ENCODE data around the gene AGPAT3.

AGPAT3 gene

DNA sequence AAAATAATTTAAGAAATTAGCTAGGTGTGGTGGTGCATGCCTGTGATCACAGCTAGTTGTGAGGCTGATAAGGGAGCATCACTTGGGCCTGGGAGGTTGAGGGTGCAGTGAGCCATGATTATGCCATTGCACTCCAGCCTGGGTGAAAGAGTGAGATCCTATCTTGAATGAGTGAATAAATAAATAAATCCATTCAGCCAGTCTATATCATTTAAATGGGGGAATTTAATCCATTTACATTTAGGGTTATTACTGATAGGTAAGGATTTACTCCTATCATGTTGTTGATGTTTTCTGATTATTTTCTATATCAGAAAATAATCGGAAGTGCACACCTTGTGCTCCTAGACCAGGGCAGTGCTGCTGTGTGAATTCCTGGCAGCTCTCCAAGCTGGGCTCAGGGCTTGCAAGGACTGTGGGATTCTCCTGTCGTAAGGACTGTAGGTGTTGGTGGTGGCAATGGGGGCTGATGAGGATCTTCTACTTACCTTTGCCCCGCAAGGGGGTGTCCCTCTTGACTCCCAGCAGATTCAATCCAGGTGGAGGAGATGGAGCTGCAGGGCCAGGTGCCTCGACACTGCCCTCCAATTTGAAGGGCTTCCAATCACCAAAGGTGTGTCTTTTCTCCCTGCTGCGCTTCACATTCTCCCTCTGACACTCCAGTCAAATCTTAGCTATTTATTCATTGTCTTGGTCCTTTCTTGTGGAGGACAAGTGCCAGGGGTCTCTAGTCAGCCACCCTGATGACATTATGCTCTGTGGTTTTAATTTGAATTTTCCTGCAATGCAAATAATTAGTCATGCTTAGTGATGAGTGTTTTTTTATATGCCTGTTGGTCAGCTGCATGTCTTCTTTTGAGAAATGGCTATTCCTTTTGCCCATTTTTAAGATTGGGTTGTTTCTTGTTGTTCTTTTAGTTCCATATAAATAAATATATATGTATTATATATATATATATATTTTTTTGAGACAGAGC is 133.0 kb downstream of the AGPAT3 start:
- DNase-seq (ENCODE audit: low read depth) = no peak

DNA sequence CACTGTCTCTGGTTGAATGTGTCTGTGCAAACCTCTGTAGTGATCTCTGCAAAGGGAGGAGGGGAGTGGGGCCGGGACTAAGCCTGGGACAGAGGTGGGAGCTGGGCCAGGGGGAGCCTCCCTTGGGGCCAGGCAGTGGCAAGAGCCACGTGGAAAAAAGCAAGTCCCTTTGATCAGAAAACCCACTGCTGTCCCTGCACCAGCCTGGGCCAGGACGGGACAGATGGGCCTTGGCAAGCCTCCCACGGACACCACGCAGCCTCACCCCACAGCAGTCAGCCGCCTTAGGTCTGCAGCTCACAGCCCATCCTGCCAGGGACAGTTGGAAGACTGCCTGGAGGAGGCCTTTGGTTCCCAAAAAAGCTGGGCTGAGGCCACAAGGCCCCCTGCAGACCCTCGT is 135.3 kb downstream of the AGPAT3 start:
- DNase-seq (ENCODE audit: low read depth) = no peak

DNA sequence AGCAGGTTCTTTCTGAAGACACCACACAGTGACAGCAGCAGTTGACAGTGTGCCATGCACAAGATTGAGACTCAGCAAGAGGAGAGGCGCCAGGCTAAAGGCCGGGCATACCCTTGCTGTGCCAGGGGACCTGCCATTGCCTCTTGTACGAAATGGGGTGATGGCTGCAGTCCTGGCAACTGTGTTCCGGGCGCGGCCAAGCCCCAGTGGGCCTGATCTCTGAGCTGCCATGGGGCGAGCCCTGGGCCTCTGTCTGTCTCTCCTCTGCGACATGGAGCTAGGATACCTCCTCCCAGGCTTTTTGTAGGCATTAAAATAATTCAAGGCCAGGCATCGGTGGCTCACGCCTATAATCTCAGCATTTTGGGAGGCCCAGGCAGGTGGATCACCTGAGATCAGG is 137.5 kb downstream of the AGPAT3 start:
- DNase-seq (ENCODE audit: low read depth) = no peak

DNA sequence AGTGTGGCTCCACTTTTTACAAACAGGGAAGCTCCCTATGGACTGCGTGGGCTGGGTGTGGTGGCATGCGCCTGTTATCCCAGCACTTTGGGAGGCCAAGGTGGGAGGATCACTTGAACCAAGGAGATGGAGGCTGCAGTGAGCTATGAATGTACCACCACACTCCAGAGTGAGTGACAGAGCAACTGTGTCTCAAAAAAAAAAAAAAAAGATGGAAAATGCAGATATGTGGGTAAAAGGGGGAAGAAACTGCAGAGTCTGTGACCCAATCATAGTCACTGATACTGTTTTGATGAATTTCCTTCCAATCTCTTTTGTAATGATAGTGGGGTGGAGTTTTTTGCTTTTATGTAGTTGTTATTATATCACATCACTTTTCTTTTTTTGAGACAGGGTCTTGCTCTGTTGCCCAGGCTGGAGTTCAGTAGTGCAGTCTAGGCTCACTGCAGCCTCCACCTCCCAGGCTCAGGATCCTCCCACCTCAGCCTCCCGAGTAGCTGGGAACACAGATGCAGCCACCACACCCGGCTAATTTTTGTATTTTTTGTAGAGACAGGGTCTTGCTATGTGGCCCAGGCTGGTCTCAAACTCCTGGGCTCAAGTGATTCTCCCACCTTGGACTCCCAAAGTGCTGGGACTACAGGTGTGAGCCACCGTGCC is 138.4 kb downstream of the AGPAT3 start:
- no peak for DNase-seq (ENCODE audit: low read depth)

DNA sequence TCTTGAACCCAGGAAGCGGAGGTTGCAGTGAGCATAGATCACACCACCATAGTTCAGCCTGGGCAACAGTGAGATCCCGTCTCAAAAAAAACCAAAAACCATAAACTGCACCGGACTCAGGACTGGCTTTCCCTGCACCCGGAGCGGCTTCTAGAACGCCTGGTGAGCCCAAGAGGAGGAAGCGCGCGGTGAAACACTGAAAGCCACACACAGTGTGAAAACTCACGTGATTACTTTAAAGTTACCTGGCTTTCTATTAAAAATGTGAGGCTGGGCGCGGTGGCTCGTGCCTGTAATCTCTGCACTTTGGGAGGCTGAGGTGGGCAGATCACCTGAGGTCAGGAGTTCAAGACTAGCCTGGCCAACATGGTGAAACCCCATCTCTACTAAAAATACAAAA is 140.0 kb downstream of the AGPAT3 start:
- DNase-seq (ENCODE audit: low read depth) = no peak

DNA sequence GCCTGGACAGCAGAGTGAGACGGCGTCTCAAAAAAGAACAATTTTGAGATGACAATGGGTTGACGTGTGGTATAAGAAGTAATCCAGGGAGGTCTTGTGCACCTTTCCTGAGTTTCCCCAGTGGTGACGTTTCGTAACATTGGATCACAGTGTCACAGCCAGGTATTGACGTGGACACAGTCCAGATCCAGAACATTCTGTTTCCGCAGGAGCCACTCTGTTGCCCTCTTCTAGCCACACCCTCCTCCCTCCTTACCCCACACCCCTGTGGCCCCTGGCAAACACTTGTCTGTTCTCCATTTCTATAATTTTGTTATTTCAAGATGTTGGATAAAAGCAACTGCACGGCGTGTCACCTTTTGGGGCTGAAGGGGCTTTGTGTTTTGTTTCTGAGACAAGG is 140.6 kb downstream of the AGPAT3 start:
- no peak for DNase-seq (ENCODE audit: low read depth)

DNA sequence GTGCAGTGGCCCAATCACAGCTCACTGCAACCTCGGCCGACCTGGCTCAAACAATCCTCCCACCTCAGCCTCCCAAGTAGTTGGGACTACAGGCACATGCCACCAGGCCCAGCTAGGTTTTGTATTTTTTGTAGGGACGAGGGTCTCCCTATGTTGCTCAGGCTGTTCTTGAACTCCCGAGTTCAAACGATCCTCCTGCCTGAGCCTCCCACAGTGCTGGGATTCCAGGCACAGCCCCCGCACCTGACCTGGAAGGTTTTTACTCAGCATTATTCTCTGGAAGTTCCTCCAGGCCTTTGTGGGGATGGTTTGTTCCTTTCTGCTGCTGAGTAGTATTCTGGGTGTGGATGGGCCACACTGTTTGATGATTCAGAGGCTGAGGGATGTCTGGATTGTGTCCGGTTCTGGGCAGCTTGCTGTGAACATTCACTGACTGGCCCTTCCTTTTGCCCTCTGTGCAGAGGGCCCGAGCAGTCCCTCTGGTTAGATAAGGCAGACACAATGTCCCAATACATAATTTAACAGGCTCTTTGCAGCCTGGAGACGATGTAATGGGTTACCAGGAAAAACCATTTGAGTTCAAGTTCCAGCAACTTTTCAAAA is 141.1 kb downstream of the AGPAT3 start:
- no peak for DNase-seq (ENCODE audit: low read depth)

DNA sequence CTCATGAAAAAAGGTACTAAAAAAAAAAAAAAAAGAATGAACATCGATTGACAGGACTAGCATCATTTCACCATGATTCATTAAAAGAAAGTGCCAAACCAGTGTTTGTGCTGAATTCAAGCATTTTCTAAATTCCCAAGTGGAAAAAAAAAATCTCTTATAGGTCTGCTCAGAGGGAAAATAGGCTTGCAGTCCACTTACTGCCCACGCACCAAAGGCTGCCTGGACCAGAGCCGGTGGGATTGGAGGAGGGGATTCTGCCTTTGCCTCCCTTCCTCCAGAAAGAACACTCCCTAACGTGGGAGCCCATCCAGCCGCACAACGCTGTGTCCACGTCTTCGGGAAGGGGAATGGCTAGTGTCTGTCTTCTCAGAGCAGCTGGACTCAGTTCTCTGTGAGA is 141.6 kb downstream of the AGPAT3 start:
- no peak for DNase-seq (ENCODE audit: low read depth)

DNA sequence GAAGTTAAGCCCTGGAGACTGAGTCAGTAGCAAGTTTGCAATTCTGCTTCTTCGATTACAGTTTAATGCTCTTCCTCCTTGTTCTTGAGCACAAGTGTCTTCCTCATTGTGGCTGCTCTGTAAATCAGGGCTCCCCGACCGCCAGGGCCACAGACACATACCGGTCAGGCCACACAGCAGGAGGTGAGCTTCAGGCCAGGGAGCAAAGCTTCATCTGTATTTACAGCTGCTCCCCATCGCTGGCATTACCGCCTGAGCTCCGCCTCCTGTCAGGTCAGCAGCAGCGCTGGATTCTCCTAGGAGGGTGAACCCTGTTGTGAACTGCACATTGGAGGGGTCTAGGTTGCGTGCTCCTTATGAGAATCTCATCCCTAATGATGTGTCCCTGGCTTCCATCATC is 145.4 kb downstream of the AGPAT3 start:
- no peak for DNase-seq (ENCODE audit: low read depth)

DNA sequence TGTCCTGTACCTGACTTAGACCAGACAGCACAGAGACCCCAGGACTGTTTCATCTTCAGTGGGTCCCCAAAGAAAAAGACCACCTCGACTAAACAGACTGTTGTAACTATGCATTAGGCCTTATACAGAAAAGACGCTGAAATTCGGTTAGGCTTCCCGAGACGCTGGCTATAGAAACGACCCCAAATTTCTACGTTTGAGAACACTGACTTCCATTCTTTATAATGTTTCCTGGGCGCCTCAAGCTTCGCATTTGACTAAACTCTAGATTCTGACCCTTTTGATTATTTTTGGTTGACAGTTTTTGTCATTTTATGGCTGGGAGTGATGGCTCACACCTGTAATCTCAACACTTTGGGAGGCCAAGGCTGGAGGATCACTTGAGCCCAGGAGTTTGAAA is 146.1 kb downstream of the AGPAT3 start:
- no peak for DNase-seq (ENCODE audit: low read depth)

DNA sequence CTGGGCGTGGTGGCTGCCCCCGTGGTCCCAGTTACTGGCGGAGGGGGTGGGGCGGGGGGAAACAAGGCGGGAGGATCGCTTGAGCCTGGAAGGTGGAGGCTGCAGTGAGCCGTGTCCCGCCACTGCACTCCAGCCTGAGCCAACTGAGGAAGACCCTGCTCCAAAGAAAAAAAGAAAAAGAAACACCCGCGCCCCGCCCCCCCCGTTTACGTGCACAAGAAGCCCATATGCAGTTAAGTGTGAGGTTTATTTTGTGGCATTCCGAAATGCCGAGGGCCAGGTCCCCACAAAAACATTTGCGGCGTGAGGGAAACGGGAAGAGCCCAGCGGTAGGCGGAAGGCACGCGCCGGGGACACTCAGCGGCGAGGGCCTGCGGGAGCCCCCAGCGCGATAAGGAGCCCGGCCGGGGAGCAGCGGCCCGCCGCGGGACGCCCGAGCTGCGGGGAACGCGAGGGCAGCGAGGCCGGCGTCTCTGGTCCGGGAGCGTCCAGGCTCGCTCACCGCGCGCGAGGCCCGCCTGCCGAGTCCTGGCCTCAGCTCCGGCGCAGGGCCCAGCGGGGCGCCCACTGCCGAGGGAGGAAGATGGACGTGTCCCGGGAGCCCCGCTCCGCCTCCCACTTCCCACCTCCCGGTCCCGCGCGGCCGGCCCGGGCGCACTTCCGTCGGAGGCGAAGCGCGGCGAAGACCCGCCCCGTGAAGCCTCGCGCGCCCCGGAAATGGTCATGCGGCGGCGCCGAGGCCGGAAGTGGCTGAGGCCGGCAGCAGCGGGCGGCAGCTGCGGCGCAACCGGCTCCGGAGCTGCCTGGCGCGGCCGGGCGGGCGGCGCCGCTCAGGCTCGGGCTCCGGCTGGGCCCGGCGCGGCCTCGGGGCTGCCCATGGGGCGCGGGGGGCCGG is 146.8 kb downstream of the AGPAT3 start, which contains the start of gene TRAPPC10:
TSS of gene TRAPPC10 (plus strand) at position 731 of the 895 bp plus-strand sequence. CDS start 185 bp downstream, outside the sequence.
- peak; percentile 62 for DNase-seq (ENCODE audit: low read depth)

DNA sequence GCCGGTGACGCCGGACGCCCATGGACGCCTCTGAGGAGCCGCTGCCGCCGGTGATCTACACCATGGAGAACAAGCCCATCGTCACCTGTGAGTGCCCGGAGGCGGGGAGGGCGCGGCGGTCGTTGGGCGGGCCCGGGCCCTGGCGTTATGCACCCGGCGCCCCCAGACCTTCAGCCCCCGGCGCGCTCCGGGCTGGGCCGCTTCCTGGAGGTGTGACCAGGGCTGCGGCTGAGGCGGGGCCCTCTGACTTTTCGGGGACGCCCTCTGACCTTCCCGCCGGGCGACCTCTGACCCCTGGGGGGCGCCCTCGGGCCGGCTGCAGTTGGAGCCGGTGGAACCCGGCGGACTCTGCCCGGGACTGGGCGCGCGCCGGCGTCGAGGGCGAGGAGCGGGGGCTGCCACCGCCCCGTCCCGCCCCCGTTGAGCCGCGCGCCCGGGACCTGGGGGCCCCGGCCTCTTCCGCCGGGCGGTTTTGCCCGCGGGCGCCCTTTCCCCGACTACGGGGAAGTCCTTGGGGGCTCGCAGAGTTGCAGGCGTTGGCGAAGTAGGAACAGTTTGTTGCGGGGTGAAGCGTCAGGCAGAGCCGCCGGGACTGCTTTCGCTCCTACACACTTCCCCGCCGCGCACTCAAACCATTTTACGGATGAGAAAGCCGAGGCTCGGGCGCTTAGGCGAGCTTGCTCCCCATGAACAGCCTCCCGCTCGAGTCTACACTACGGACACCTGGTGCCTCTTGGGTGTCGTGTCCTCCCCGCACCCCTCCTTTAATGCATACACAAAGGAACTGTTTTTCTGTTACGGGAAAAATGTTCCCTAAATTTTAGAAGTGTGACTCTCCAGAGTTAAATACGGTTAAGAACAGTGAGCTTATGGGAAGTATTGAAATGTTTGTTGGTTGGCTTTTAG is 147.7 kb downstream of the AGPAT3 start:
- peak; percentile 75 for DNase-seq (ENCODE audit: low read depth)

DNA sequence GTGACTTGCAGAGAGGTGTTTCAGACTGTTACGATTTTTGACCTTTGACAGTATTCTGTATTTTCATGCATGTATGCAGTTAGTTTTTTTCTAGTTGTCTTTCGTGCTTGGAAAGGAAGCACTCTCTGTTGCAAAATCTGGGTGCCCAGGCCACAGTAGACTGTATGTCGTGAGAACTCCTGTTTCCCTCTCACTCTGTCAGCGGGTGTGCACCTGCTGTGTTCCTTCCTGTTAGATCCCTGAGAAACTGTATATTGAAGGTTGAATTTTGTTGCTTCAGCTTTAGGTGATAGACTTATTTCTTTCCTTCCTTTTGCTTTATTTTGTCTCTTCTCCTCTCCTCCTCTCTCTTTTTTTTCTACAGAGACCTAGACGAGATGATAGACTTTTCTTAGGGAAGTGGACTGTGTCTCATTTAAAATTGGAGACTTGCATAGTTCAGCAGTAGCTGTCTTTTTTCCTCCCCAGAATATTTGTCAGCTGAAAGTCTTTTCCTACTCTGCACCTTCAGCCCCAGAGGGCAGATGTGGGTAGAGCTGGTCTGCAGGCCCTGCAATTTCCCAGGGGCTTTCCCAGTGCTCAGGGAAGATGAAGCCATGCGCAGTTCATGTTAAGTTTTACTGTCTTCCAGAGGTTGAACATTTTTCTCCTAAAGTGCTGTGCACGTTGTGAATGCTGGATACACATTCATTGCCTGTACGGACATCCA is 148.5 kb downstream of the AGPAT3 start:
- no peak for DNase-seq (ENCODE audit: low read depth)

DNA sequence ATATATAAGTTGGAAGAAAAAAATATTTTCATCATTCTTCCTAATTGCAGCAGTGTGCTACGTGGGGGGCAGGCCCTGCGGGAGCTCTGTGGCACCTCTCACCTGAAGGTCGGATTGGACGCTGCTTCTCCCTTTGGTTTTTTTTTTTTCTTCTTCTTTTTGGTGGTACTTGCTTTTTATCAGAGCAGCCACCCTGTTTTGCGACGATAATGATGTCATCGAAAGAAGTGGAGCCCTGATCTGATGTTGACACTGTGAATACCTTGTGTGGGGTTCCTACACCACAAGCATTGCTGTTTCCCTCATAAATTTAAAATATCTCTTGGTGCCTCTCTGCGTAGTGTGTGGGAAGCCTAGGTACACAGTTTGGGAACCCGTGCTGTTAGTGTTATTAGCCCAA is 152.6 kb downstream of the AGPAT3 start:
- DNase-seq (ENCODE audit: low read depth) = no peak

DNA sequence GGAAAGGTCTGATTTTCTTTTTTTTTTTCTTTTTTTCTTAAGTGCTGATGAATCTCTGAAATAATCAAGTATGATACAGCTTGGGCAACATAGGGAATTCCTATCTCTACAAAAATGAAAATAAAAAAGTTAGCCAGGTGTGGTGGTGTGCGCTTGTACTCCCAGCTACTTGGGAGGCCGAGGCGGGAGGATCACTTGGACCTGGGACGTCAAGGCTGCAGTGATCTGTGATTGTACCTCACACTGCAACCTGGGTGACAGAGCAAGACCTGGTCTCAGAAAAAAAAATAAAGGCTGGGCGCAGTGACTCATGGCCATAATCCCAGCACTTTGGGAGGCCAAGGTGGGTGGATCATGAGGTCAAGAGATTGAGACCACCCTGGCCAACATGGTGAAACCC is 153.1 kb downstream of the AGPAT3 start:
- DNase-seq (ENCODE audit: low read depth) = no peak

DNA sequence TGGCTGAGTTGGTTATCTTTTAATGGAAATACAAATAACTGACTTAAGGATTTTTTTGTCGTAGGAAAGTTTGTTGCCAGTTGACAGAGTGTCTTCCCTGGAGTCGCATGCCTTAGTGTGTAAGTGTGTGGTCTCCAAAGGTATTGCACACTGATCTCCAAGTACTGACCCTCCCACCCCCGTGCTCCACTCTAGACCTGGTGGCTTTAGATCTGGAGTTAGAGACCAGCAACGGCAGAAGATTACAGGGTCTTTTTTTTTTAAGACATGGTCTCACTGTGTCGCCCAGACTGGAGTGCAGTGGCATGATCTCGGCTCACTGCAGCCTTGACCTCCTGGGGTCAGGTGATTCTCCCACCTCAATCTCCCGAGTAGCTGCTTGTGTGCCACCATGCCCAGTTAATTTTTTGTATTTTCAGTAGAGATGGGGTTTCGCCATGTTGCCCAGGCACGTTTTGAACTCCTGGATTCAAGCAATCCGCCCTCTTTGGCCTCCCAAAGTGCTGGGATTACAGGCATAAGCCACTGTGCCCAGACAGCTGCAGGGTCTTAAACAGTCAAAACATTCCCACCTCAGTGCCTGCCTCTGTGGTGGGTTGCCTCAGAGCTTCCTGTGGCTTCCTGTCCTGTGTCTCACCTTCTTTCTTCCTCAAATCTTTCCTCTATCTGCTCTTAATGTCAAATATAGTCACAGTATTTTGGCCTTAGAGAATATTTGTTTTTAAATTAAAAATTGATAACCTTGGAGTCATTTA is 154.0 kb downstream of the AGPAT3 start:
- no peak for DNase-seq (ENCODE audit: low read depth)

DNA sequence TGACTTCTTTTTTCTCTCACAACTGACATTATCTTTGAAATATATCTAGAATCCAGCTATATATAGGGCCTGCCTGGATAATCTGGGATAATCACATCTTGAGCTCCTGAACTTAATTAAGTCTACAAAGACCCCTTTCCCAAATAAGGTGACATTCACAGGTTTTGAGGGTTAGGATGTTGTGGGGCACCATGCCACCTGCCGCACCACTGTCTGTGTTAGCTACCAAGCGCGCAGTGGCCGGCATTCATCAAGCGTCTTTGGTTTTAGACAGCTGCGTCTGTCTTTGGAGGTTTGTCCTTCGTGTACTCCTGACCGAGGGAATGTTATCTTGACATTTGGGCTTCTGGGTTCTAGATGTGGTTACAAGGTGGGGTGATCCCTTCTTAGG is 154.5 kb downstream of the AGPAT3 start:
- no peak for DNase-seq (ENCODE audit: low read depth)

DNA sequence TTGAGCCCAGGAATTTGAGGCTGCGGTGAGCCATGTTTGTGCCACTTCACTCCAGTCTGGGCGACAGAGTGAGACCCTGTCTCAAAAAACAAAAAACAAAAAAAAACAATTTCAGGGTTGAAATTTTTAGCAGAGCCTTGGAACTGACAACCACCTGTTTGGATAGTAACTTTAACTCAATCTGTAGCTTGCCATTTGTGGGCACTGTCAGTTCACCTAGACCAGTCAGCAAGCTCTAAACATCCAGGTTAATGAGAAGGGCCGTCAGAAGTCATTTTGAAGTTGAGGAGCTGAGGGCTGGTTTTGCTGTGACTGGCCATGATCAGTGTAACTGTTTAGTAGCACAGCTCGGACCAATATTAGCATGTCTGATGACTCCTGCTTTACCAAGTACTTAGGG is 155.5 kb downstream of the AGPAT3 start:
- DNase-seq (ENCODE audit: low read depth) = no peak

DNA sequence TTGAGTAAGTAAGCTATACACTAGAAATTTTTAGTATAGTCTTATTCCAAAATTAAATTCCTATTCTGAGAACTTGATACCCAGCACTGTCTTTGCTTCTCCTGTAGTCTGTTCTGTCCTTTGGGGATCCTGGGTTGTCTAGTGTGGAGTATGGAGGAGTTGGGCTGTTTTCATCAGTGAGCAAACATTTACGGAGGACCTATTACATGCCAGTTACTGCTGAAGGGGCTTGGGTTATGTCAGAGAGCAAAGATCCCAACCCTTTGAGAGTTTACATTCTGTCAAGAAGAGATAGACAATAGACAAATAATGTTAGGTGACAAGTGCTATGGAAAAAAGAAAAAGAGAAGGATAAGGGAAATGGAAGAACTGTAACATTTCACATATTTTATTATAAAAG is 156.0 kb downstream of the AGPAT3 start:
- DNase-seq (ENCODE audit: low read depth) = no peak
